LHCN-M2 (cell line): Measurements from ENCODE around the gene ARMS2. TPM values are rescaled to one million over a fixed set of nuclear protein-coding genes. Genes with fewer than 3 reads are reported as not detected.

ENCODE experiments used
- DNase-seq: peaks from one replicate; pipeline ENCODE4 v3.0.0-alpha.2; 2012; ENCODE audit warnings: low read depth
- total RNA-seq: library from RNA; depleted of rRNA; stranded (reverse); fragments of >200 nt; gene quantifications from 2 replicates; pipeline ENCODE4 v1.2.3, GENCODE V29; 2014; rRNA removed

Gene ARMS2
- total RNA-seq, 1 experiment from 2014 or later, result not detected

- no peak for DNase-seq
Measured at GRCh38 chr10:122493761-122494160, 39.3 kb downstream of the ARMS2 start.

GRCh38 chr10:122494173-122494820 lies 39.8 kb downstream of the ARMS2 start:
- DNase-seq, result no peak

DNA sequence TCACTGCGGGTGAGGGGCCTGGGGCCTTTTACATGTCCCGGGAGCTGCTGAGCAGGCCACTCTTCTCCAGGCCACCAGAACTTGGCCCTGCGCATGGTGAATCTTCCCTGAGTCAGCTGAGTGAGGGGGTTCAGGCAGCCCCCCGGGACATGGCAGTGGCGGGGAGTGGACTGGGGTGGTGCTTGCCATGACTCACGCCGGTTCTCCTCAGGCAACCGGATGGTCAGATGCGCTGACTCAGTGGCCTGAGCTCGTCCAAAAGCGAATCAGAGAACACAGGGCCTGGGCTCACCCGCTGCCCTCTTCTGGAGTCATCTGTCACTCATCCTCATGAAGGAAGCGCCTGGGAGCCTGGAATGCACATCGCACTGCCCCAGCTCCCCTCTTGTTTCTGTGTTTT lies 40.4 kb downstream of the ARMS2 start:
- DNase-seq, result peak; percentile 98

GRCh38 chr10:122495406-122496340 lies 41.2 kb downstream of the ARMS2 start:
- DNase-seq, result peak; percentile 63

- no peak for DNase-seq
Measured at GRCh38 chr10:122497241-122497640, 42.8 kb downstream of the ARMS2 start.

DNA sequence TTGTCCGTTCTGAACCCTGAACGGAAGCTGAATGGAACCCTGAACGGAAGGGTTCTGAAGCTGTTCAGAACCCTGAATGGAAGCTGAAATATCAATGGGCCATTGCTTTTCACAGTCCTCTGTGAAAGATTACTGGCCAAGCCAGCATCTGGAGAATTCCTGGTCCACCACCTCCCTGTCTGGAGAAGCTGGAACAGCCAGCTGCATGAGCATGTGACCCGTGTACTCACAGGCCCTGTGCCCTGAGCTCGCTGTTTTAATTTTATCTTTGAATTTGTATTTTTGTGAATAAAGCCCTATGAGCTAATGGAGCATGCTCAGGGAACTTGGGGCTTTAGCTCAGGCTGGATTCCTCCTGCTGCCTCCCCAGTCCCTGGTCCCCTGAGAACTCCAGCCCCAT lies 44.1 kb downstream of the ARMS2 start:
- no peak for DNase-seq

- no peak for DNase-seq
Measured at GRCh38 chr10:122499012-122499411, 44.6 kb downstream of the ARMS2 start.

GRCh38 chr10:122499491-122499941 lies 45.1 kb downstream of the ARMS2 start:
- DNase-seq, result no peak

DNA sequence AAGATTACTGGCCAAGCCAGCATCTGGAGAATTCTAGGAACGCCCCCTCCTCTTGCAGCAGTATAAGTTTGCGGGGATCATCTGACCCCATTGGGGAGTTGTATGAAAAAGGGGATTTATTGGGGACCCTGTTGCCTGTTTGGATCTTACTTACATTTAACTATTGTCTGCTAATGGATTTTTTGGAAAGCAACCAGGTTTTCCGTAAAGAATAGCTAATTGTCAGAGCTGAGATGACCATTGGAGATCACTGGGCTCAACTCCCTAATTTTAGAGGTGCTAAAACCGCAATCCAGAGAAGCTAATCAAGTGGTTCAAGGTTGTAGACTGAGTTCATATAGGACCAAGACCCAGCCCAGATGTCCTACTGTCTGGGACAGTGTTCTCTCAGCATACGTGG lies 45.7 kb downstream of the ARMS2 start:
- DNase-seq, result no peak

DNA sequence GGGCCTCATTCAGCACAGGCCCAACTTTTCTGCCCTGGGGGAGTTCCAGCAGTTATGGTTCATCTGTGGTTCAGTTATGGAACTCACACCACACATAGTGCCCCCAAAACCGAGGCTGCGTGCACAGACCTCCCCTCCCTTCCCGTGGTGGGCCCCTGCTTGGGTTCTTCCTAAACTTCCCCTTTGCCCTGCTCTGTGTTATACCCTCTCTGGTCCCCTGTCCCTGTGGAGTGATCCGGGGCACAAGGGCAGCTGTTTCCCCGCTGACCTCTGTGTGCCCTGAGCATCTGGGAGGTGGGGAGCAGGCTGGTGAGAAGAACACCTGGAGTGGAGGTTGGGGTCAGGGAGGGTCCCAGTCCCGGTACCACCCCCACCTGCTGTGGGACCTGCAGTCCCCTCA lies 46.3 kb downstream of the ARMS2 start:
- DNase-seq, result no peak

DNA sequence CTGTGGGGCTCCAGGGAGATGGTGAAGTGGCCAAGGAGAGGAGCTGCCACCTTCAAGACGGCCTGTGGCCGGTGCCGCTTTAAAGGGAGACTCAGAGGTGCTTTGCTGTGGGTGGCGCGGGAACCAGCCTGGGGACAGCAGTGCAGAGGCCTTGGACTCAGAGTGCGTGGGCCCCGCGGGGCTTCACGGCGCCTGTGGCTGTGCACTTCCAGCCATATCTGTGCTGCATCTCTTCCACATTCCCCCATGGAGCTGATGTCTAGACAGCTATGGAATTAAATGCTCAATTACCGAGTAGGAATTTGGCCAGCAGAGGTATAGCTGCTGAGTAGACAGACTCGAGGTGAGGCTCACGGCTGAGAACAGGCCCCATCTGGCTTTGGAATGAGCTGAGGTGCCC lies 48.6 kb downstream of the ARMS2 start:
- DNase-seq, result no peak

GRCh38 chr10:122503886-122504609 lies 49.6 kb downstream of the ARMS2 start:
- no peak for DNase-seq

GRCh38 chr10:122504610-122504950 lies 50.1 kb downstream of the ARMS2 start:
- peak; percentile 89 for DNase-seq

GRCh38 chr10:122505011-122505410 lies 50.6 kb downstream of the ARMS2 start:
- DNase-seq, result no peak

- DNase-seq, result no peak
Measured at GRCh38 chr10:122505885-122506645, 51.6 kb downstream of the ARMS2 start.

Other genes with a start within 250 kb of the ARMS2 start
- not detected in 2 replicates for gene BTBD16, start 183.4 kb upstream of the ARMS2 start, total RNA-seq
- gene PLEKHA1, start 79.9 kb upstream of the ARMS2 start, total RNA-seq, result 10.1 and 17.3 TPM in 2 replicates
- gene HTRA1, start 6.9 kb downstream of the ARMS2 start, total RNA-seq, result 1,894 and 1,897 TPM in 2 replicates
- gene DMBT1, start 106.1 kb downstream of the ARMS2 start, total RNA-seq, result 18.4 and 21.9 TPM in 2 replicates
- gene C10orf120, start 245.2 kb downstream of the ARMS2 start, total RNA-seq, result not detected in 2 replicates